Glutamatergic neuron (in vitro differentiated cells): Measurements from ENCODE around the gene PGK2. TPM values are rescaled to one million over a fixed set of nuclear protein-coding genes. Genes with fewer than 3 reads are reported as not detected.
"Not testable (repeated sequence)": the region's sequence is repeated elsewhere in the genome, so short reads cannot be mapped to it uniquely, and the experiment has no call there.

Source experiments
- DNase-seq: peaks from one replicate; pipeline ENCODE4 v3.0.0; 2022
- H3K27ac Mint-ChIP-seq: one replicate; pipeline ENCODE4 v1.8.0; 2020; ENCODE audit warnings: mild to moderate bottlenecking, mixed read lengths, inconsistent platforms; ENCODE audit not compliant: unreplicated experiment
- H3K27me3 Mint-ChIP-seq: one replicate; pipeline ENCODE4 v1.8.0; 2020; ENCODE audit warnings: mild to moderate bottlenecking, moderate library complexity, mixed read lengths, inconsistent platforms; ENCODE audit not compliant: unreplicated experiment
- H3K36me3 Mint-ChIP-seq: one replicate; pipeline ENCODE4 v1.8.0; 2020; ENCODE audit warnings: mild to moderate bottlenecking, mixed read lengths, inconsistent platforms; ENCODE audit not compliant: unreplicated experiment
- H3K4me1 Mint-ChIP-seq: one replicate; pipeline ENCODE4 v1.8.0; 2020; ENCODE audit warnings: mild to moderate bottlenecking, low read depth, mixed read lengths, inconsistent platforms; ENCODE audit not compliant: unreplicated experiment
- H3K4me3 Mint-ChIP-seq: one replicate; pipeline ENCODE4 v1.8.0; 2020; ENCODE audit warnings: mild to moderate bottlenecking, mixed read lengths, inconsistent platforms; ENCODE audit not compliant: unreplicated experiment
- H3K9me3 Mint-ChIP-seq: one replicate; pipeline ENCODE4 v1.8.0; 2020; ENCODE audit warnings: mild to moderate bottlenecking, moderate library complexity, mixed read lengths, inconsistent platforms; ENCODE audit not compliant: unreplicated experiment
- CTCF ChIP-seq: fragments of 200-600 bp; sonication (generic); IDR thresholded peaks from one replicate; pipeline ENCODE4 v1.5.0; 2021; ENCODE audit not compliant: partially characterized antibody, unreplicated experiment
- total RNA-seq: library from RNA; stranded (reverse); fragmentation: NEBNext Ultra II Directional; extraction: Animal tissue kit (Norgen Biotek cat#: 25700); gene quantifications from one replicate; pipeline ENCODE4 v1.2.1, GENCODE V29; 2021; ENCODE audit not compliant: unreplicated experiment

The PGK2 gene
- total RNA-seq, 1 donor from 2014 or later: not detected

- Mint-ChIP-seq H3K27ac (no peak overlapping the region), H3K9me3 (peaks cover 1% of the 10 kb centered on the region), H3K27me3 (peaks cover 2% of the 10 kb centered on the region), H3K36me3 (no peaks in the 10 kb centered on the region), H3K4me1 (no peaks in the 10 kb centered on the region), H3K4me3 (no peak overlapping the region)
- no peak for TF ChIP-seq CTCF
- no peak for DNase-seq
These were observed 26.2 kb upstream of the PGK2 start for GRCh38 chr6:49813248-49813647.

GRCh38 chr6:49806145-49806544 lies 19.1 kb upstream of the PGK2 start:
- TF ChIP-seq CTCF: no peak
- Mint-ChIP-seq H3K4me1 (no peaks in the 10 kb centered on the region), H3K36me3 (no peaks in the 10 kb centered on the region), H3K9me3 (peaks cover 1% of the 10 kb centered on the region), H3K27me3 (peaks cover 5% of the 10 kb centered on the region), H3K4me3 (no peak overlapping the region), H3K27ac (no peak overlapping the region)
- DNase-seq: no peak

GRCh38 chr6:49805246-49805645 lies 18.2 kb upstream of the PGK2 start:
- Mint-ChIP-seq H3K9me3 (peaks cover 1% of the 10 kb centered on the region), H3K4me3 (no peak overlapping the region), H3K27ac (no peak overlapping the region), H3K4me1 (no peaks in the 10 kb centered on the region), H3K27me3 (peaks cover 5% of the 10 kb centered on the region), H3K36me3 (no peaks in the 10 kb centered on the region)
- TF ChIP-seq CTCF: no peak
- DNase-seq: no peak

GRCh38 chr6:49801525-49801924 lies 14.4 kb upstream of the PGK2 start:
- Mint-ChIP-seq H3K4me1 (no peaks in the 10 kb centered on the region), H3K27ac (no peak overlapping the region), H3K27me3 (no peaks in the 10 kb centered on the region), H3K4me3 (no peak overlapping the region), H3K36me3 (no peaks in the 10 kb centered on the region), H3K9me3 (no peaks in the 10 kb centered on the region)
- no peak for DNase-seq
- TF ChIP-seq CTCF: no peak

- Mint-ChIP-seq H3K4me3 (no peak overlapping the region), H3K27ac (no peak overlapping the region), H3K27me3 (no peaks in the 10 kb centered on the region), H3K36me3 (no peaks in the 10 kb centered on the region), H3K4me1 (no peaks in the 10 kb centered on the region), H3K9me3 (no peaks in the 10 kb centered on the region)
- no peak for DNase-seq
- no peak for TF ChIP-seq CTCF
These were observed 12.0 kb upstream of the PGK2 start for GRCh38 chr6:49799090-49799489.

- not testable (repeated sequence) for H3K4me1 Mint-ChIP-seq, H3K27me3 Mint-ChIP-seq, H3K27ac Mint-ChIP-seq, DNase-seq, H3K36me3 Mint-ChIP-seq, H3K4me3 Mint-ChIP-seq, H3K9me3 Mint-ChIP-seq
These were observed 9.9 kb upstream of the PGK2 start for GRCh38 chr6:49796842-49797455.
